ENCODE data around the gene MAP1LC3B2. TPM values are rescaled to one million over a fixed set of nuclear protein-coding genes. Genes with fewer than 3 reads are reported as not detected.
A peak's percentile ranks its signal among the peaks of the same experiment; 100 is the strongest.

Gene MAP1LC3B2
- polyA plus RNA-seq, 1 of the 3 experiments (the other 2 are of a cell fraction), result 0.76 TPM

- POLR2A ChIA-PET, result no interaction called here
Observed at GRCh38 chr12:116524311-116524710, 34.9 kb upstream of the MAP1LC3B2 start.

DNA sequence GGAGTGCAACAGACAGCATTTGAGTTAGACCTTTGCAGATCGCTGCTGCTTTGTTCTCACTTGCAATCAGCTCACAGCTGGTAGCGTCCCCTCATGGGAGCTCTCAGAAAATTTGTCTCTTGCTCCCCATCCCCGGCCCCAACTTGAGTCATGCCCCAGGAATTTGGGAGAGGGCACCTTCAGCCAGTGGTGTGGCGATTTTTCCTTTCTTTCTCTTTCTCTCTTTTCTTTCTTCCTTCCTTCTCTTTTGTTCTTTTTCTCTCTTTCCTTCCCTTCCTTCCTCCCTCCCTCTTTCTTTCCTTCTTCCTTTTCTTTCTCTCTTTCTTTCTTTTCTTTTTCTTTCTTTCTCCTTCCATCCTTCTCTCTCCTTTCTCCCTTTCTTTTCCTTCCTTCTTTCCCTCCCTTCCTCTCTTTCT lies 34.2 kb upstream of the MAP1LC3B2 start:
- Histone ChIP-seq H3K9ac (peak overlapping the region; percentile 73; the same call in 1 of the 2 replicates), H4K20me1 (ENCODE audit: insufficient read depth) (no peaks in the 10 kb centered on the region), H3K27me3 (ENCODE audit: insufficient read depth) (no peaks in the 10 kb centered on the region), H3K4me2 (peak overlapping the region; percentile 75), H2AFZ (ENCODE audit: low read depth) (peak overlapping the region; percentile 68; the same call in 1 of the 2 replicates), H3K4me1 (ENCODE audit: control insufficient read depth in 1 of 2, insufficient read depth in 2 of 2, low read depth in 1 of 2, low read length in 1 of 2) (peaks cover 10 to 34% of the 10 kb centered on the region in 2 experiments), H3K9me2 (no peaks in the 10 kb centered on the region), H3K27ac (ENCODE audit: low read depth in 2 of 2, low read length in 1 of 2) (peak overlapping the region in 1 of 2 experiments; percentile 97; a peak in 3 of 4 replicates), H3K79me2 (ENCODE audit: insufficient read depth) (no peaks in the 10 kb centered on the region), H3K4me3 (ENCODE audit: low read depth in 2 of 2, low read length in 1 of 2) (peak overlapping the region in 1 of 2 experiments; percentile 37; a peak in 1 of 4 replicates), H3F3A (replicated peaks; ENCODE audit: insufficient read depth) (peaks cover 31% of the 10 kb centered on the region), H3K36me3 (replicated peaks in 1 of 2; ENCODE audit: control insufficient read depth in 1 of 2, insufficient read depth in 2 of 2, low read length in 1 of 2) (no peaks in the 10 kb centered on the region), H3K9me3 (no peaks in the 10 kb centered on the region)
- POLR2A ChIA-PET, result no interaction called here
- TF ChIP-seq RAD21 (IDR thresholded peaks at IDR 0.05; ENCODE audit: low read length), result 0 out of 2 replicates have a peak, but pooled peaks have one; percentile 9
- TF ChIP-seq TEAD4 (IDR thresholded peaks at IDR 0.05; ENCODE audit: borderline replicate concordance, insufficient read depth), result 0 out of 2 replicates have a peak, but pooled peaks have one; percentile 23
- no peak for TF ChIP-seq MXI1 (IDR thresholded peaks at IDR 0.05; ENCODE audit: low read depth, low read length)
- TF ChIP-seq, protein P1, sequence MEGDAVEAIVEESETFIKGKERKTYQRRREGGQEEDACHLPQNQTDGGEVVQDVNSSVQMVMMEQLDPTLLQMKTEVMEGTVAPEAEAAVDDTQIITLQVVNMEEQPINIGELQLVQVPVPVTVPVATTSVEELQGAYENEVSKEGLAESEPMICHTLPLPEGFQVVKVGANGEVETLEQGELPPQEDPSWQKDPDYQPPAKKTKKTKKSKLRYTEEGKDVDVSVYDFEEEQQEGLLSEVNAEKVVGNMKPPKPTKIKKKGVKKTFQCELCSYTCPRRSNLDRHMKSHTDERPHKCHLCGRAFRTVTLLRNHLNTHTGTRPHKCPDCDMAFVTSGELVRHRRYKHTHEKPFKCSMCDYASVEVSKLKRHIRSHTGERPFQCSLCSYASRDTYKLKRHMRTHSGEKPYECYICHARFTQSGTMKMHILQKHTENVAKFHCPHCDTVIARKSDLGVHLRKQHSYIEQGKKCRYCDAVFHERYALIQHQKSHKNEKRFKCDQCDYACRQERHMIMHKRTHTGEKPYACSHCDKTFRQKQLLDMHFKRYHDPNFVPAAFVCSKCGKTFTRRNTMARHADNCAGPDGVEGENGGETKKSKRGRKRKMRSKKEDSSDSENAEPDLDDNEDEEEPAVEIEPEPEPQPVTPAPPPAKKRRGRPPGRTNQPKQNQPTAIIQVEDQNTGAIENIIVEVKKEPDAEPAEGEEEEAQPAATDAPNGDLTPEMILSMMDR (IDR thresholded peaks at IDR 0.05), result peak; percentile 31
- peak; percentile 49 for TF ChIP-seq FOSL2 (IDR thresholded peaks at IDR 0.05; ENCODE audit: borderline replicate concordance, low read depth)
- TF ChIP-seq RFX5 (IDR thresholded peaks at IDR 0.05; ENCODE audit: low read length), result no peak
- peak; percentile 54 for TF ChIP-seq JUND (IDR thresholded peaks at IDR 0.05)
- WGBS (ENCODE audit: low lambda C conversion rate), result 36% methylated on average over 4 of the region's 4 CpGs
- CTCF ChIA-PET, result no interaction called here
- DNase-seq, result no peak

More at GRCh38 chr12:116524311-116524710, 34.9 kb upstream of the MAP1LC3B2 start:
- H3K4me3 ChIP-seq (ENCODE audit: low read depth in 2 of 2, low read length in 1 of 2), result no peak overlapping the region
- 89% methylated on average over 10 of the region's 10 CpGs for WGBS (ENCODE audit: low lambda C conversion rate)
- peaks cover 10 to 34% of the 10 kb centered on the region in 2 experiments for H3K4me1 ChIP-seq (ENCODE audit: control insufficient read depth in 1 of 2, insufficient read depth in 2 of 2, low read depth in 1 of 2, low read length in 1 of 2)
- no peak overlapping the region for H3K4me2 ChIP-seq
- H3K9me3 ChIP-seq, result no peaks in the 10 kb centered on the region
- H3K9me2 ChIP-seq, result no peaks in the 10 kb centered on the region
- H3K27ac ChIP-seq (ENCODE audit: low read depth in 2 of 2, low read length in 1 of 2), result peak overlapping the region in 1 of 2 experiments; percentile 97; a peak in 1 of 4 replicates
- peaks cover 31% of the 10 kb centered on the region for H3F3A ChIP-seq (replicated peaks; ENCODE audit: insufficient read depth)
- no peak overlapping the region for H2AFZ ChIP-seq (ENCODE audit: low read depth)
- no peaks in the 10 kb centered on the region for H3K27me3 ChIP-seq (ENCODE audit: insufficient read depth)
- no peaks in the 10 kb centered on the region for H4K20me1 ChIP-seq (ENCODE audit: insufficient read depth)
- no peaks in the 10 kb centered on the region for H3K79me2 ChIP-seq (ENCODE audit: insufficient read depth)
- H3K9ac ChIP-seq, result no peak overlapping the region
- TF ChIP-seq FOXJ3 (CRISPR knock-in tag; IDR thresholded peaks at IDR 0.05) (no peak), CHD2 (IDR thresholded peaks at IDR 0.05; ENCODE audit: low read length, partially characterized antibody) (no peak), RCOR1 (IDR thresholded peaks at IDR 0.05; ENCODE audit: low read length) (no peak), ZBTB33 (IDR thresholded peaks at IDR 0.05; ENCODE audit: borderline replicate concordance, low read depth) (no peak), JUND (IDR thresholded peaks at IDR 0.05) (no peak), IRF3 (IDR thresholded peaks at IDR 0.05; ENCODE audit: low read depth, low read length) (no peak)
- H3K36me3 ChIP-seq (replicated peaks in 1 of 2; ENCODE audit: control insufficient read depth in 1 of 2, insufficient read depth in 2 of 2, low read length in 1 of 2), result no peaks in the 10 kb centered on the region
- no peak for DNase-seq
- CTCF ChIA-PET, result interaction anchor here (0.8 kb wide), 1 partner anchor 11 kb away, joined by 3 read pairs; no protein-coding TSS in a partner anchor

Measured in SK-N-SH (cell line).